HepG2 (cell line): Measurements from ENCODE around the gene ADGRV1.

Source experiments
- MXI1 ChIP-seq: IDR thresholded peaks from 3 replicates; pipeline ENCODE4 v1.6.1; 2012; ENCODE audit warnings: low read depth, low read length, inconsistent platforms, borderline replicate concordance
- SP4 ChIP-seq: sonication (generic); formaldehyde crosslinking; IDR thresholded peaks from 2 replicates; pipeline ENCODE4 v1.8.1; 2023; ENCODE audit warnings: mild to moderate bottlenecking, missing genetic modification reagents
- ZC3H13 ChIP-seq: sonication (generic); formaldehyde crosslinking; IDR thresholded peaks from 2 replicates; pipeline ENCODE4 v1.8.1; 2023; ENCODE audit warnings: mild to moderate bottlenecking, missing genetic modification reagents, moderate library complexity

GRCh38 chr5:91061946-91062562 is 503.5 kb downstream of the ADGRV1 start:
- TF ChIP-seq SP4 (CRISPR knock-in tag) (no peak), ZC3H13 (CRISPR knock-in tag) (no peak), MXI1 (no peak)
